Measurements from ENCODE around the gene TMEM92. TPM values are rescaled to one million over a fixed set of nuclear protein-coding genes. Genes with fewer than 3 reads are reported as not detected.

The TMEM92 gene
- total RNA-seq, 1 experiment from 2014 or later, result 0.44 TPM

DNA sequence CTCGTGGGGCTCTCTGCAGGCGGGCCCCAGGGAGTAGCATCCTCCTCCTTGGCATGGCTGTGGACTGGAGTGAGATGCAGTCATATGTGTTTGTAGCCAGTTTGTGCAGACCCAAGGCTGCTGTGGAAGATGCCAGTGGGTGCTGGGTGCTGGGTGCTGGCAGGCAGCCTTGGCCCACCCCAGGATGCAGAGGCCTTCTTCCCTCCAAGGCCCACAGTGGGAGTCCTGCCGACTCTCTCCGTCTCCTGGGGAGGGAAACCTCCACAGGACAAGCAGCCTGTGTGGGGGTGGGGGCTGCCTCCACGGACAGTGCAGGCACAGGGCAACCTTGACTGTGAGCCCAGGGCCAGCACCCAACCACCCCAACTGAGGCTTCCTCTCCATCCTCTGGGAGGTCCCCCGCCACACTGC lies 13.8 kb upstream of the TMEM92 start:
- in situ Hi-C loops (cut with HindIII; ENCODE audit: low pct_unique_long_range_greater_than_20kb, low sequenced_read_pairs), result loop anchor here (10.0 kb wide), 1 partner anchor 56 kb away; the partner anchor contains the start of gene COL1A1
- DNase-seq (ENCODE audit: low read depth), result no peak

DNA sequence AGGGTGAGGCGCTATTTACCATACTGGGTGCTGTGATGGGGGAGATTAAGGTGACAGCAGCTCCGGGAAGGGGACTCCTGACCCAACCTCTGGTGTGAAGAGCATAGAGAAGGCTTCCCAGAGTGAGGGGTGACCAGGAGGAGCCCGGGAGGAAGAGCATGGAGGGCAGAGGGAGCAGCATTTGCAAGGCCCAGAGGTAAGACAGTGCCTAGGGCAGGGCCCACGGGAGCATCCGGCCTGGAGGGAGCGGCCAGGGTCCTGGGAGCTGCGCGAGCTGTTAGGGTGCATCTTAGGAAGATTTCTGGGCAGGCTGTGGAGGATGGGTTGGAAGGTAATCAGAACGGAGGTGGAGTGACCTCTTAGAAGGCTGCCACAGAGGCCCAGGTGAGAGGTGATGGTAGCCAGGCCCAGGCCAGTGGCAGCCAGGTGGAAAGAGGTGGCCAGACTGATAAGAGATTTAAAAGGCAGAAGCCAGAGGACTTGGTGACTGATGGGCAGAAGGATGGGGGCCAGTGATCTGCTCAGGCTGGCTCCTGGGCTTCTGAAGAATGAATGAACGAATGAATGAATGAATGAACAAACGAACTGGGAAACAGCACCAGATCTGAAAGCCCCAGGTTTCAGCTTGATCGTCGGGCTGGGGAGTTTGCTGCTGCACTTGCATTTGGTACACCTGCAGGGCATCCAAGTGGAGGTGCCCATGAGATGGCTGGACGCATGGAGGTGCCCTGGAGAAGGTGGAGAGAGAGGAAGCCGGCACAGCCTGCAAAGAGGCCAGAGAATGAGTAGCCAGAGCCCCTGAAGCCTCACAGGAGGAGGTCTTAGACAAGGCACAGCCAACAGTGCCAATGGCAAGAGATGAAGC lies 13.0 kb upstream of the TMEM92 start:
- in situ Hi-C loops (cut with HindIII; ENCODE audit: low pct_unique_long_range_greater_than_20kb, low sequenced_read_pairs), result loop anchor here (10.0 kb wide), 1 partner anchor 56 kb away; the partner anchor contains the start of gene COL1A1
- DNase-seq (ENCODE audit: low read depth), result no peak

DNA sequence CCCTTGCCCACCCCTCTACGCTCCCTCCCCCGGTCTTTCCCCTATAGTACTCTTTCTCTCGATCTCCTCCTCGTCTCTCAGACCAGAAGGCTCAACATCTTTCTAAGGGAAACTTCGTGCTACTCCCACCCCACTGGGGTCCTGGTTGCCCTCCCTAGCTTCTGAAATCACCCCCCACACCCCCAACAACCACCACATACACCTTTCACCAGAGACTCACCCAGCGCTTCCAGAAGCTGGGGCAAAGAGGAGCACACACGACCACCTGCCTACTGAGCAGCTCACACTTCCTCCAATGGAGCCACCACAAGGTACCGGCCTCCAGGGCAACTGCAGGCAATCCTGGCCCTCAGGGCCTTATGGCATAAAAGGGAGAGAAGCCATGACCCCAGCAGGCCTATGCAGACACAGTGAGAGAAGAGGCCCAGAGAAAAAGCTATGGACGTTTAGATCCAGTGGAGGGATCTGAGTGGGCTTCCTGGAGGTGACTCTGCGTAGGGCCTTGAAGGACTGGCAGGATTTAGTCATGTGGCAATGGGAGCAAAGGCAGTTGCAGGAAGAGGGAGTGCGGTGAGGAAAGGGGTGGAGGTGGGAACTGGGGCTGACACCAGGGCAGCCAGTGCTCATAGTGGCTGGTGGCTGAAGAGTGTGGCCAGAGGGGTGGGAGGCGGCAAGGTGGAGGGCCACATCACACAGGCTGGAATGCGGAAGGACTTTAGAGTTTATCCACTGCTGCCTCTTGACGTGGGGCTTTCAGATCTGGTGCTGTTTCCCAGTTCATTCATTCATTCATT lies 12.1 kb upstream of the TMEM92 start:
- DNase-seq (ENCODE audit: low read depth), result no peak
- in situ Hi-C loops (cut with HindIII; ENCODE audit: low pct_unique_long_range_greater_than_20kb, low sequenced_read_pairs), result loop anchor here (10.0 kb wide), 1 partner anchor 57 kb away; the partner anchor contains the start of gene COL1A1

DNA sequence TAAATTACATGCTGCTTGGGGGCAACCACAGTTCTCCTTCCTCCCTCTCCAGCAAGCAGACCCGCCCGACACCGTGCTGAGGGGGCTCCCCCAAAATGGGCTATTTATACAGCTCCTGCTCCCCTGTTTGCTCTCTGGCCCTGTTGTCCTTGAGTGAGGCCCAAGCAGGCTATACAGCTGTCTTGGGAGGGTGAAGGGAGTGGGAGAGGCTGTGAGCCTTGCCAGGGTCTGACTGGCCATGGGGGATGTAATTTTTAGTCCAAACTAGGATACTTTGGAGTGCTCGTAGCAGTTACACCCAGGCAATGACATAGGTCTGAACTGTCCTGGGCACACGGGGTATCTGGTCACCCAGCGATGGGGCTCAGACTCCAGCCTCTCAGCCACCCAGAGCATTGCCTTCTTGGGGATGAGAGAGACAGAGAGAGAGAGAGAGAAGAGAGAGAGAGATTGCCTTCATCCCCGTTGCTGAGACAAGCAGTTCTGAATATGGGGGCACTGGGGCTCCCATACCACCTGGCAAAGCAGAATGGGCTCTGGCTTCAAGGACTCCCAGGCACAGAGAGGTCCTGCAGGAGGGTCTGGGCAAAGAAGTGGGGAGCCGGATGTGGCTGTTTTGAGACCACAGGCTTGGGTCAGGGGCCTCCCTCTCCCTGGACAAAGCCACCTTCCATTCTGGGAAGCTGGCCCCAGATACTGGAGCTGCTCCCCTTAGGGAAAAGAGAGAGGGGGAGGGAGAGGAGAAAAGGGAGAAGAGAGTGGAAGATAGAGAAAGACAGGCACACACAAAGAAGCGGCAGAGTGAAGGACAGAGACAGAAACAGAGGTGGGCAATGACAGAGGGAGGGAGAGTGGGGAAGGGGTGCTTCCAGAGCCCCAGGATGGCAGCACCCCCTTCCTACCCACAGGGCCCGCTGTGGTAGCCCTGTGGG lies 10.7 kb upstream of the TMEM92 start:
- in situ Hi-C loops (cut with HindIII; ENCODE audit: low pct_unique_long_range_greater_than_20kb, low sequenced_read_pairs), result loop anchor here (10.0 kb wide), 1 partner anchor 59 kb away; the partner anchor contains the start of gene COL1A1
- DNase-seq (ENCODE audit: low read depth), result no peak

DNA sequence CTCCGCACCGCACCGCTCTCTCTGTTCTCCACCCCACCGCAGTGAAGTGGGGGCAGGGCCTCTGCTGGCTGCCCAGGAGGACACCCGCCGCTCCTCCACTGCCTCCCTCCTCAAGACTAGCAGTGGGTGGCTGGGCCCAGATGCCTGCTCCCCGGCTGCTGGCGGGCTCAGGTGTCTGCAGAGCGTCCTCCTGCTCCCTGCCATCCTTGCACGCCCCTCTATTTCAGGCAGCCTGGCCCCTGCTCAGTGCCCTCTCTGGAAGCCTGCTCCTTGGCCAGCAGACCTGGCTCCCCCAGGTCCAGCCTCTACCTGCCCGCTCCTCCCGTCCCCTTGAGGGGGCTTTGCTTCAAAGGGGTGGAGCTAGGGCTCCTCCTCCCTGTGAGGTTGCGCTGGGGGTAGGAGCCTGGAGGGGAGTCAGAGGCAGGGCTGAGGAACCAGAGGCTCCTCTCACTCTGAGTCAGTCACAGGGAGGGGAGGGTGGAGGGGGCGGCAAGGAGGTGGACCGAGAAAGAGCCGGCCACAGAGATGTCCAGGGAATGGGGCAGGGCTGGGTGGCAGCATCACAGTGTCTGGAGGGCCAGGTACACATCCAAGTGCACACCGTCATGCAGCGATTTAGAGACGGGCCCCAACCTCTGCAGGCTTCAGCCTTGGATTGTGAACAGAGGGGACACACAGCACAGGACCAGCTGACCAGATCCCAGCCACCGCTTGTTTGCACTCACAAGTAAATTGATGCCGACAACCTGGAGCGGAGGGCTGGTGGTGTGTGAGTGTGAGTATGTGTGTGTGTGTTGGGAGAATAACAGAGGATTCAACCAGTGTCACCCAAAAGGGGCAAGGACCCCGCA lies 9.8 kb upstream of the TMEM92 start:
- in situ Hi-C loops (cut with HindIII; ENCODE audit: low pct_unique_long_range_greater_than_20kb, low sequenced_read_pairs), result loop anchor here (10.0 kb wide), 1 partner anchor 60 kb away; the partner anchor contains the start of gene COL1A1
- DNase-seq (ENCODE audit: low read depth), result no peak

DNA sequence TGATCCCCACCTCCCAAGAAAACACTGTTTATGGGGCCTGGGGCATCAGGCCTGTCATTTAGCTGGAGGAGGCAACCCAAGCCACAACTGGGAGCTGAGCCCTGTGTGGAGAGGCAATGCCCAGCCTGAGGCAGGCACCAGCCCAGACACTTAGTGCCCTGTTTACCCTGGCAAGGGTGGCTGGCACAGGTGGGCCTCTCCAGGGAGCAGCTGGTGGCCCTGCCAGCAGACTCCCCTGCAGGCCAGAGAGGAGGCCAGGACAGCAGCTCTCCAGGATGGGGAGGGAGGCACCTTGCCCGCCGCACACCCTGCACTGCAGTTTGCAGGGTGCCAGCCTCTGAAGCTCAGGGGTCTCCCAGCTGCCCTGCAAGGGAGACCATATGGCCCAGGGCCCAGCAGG lies 9.1 kb upstream of the TMEM92 start:
- DNase-seq (ENCODE audit: low read depth), result no peak
- in situ Hi-C loops (cut with HindIII; ENCODE audit: low pct_unique_long_range_greater_than_20kb, low sequenced_read_pairs), result loop anchor here (10.0 kb wide), 1 partner anchor 60 kb away; the partner anchor contains the start of gene COL1A1

DNA sequence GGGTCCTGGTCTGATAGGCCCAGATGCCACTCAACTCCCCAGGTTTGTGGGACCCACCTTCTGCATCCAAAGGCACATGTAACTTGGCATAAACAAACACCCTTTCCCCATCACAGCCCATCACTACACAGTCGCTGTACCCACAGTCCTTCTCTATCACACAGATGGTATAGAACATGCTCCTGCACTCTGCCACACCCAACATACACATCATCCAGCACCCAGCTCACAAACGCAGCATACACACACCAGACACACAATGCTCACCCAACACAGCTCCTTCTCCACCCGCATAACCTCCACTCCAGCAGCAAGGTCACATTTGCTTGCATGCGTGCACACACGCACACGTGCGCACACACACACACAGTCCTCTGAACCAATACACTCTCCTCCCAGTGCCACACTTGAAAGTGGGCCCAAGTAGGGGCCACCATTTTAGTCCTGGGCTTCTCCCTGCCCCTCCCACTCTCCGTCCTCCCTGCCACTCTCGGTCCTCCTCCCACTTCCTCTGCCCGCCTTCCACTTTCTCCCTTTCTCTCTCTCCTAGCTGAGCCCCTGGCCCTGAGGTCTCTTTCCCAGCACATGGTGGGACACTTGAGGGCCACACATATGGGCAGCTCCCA lies 8.5 kb upstream of the TMEM92 start:
- in situ Hi-C loops (cut with HindIII; ENCODE audit: low pct_unique_long_range_greater_than_20kb, low sequenced_read_pairs), result loop anchor here (10.0 kb wide), 1 partner anchor 61 kb away; the partner anchor contains the start of gene COL1A1
- no peak for DNase-seq (ENCODE audit: low read depth)

DNA sequence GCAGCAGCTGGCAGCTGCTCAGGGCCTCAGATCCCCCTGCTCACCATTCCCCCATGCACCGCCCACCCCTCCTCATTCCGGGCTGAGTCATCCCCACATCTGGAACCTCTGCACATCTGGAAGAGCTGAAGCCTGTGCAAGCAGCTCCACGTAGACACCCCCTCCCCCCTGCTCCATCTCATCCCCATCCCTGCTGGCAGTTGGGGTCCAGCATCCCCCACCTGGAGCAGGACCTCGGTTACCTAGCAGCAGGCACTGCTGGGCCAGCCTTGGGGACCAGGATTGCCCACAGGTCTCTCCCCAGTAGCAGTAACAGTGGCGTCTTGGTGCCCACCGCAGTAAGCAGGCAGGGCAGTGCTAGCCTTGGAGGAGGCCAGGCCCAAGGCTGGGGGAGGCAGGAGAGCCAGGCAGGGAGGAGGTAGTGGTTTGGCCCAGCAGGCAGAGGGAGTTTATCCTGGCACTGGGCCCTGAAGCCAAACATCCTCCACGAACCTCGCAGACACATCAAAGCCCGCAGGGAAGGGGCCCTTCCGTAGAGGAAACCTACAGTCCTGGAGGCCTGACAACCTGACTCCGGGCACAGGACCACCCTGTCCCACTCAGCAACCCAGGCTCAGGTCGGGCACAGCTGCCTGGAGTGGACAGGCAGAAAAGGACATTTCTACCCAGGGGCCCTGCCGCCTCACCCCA lies 7.7 kb upstream of the TMEM92 start:
- in situ Hi-C loops (cut with HindIII; ENCODE audit: low pct_unique_long_range_greater_than_20kb, low sequenced_read_pairs), result loop anchor here (10.0 kb wide), 1 partner anchor 62 kb away; the partner anchor contains the start of gene COL1A1
- peak; percentile 39 for DNase-seq (ENCODE audit: low read depth)

DNA sequence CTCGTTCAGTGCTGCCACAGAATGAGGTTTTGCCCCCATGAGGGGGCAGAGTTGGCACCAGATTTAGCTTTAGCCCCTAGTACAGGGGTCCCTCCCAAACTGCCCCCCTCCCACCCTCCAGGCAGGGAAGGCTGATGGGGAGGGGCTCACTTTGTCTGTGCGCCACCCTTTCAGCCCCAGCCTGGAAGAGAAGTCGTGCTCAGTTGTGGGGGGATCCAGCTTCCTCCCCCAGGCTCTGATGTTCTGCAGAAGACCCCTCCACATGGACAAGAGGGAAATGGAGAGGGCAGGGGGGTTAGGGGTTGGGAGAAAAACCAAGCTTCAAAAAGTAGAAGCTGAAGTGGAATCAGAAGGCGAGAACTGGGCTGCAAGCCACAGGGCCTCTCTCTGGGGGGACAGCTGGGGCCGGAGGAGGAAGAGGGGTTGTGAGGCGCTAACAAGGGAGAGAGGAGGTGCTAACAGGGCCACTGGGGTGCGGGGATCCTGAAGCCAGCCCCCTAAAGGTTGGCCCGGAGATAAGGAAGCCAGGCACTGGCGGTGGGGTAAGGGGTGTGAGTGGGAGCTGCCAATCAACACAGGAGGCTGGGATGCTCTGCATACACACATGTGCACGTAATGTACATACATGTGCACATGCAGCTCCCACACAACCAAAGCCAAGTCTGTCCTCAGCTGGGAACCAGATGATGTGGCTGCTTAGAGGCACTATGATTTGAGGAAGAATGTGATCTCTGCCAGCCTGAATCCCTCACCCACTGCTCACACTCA lies 7.0 kb upstream of the TMEM92 start:
- in situ Hi-C loops (cut with HindIII; ENCODE audit: low pct_unique_long_range_greater_than_20kb, low sequenced_read_pairs), result loop anchor here (10.0 kb wide), 1 partner anchor 62 kb away; the partner anchor contains the start of gene COL1A1
- DNase-seq (ENCODE audit: low read depth), result no peak

DNA sequence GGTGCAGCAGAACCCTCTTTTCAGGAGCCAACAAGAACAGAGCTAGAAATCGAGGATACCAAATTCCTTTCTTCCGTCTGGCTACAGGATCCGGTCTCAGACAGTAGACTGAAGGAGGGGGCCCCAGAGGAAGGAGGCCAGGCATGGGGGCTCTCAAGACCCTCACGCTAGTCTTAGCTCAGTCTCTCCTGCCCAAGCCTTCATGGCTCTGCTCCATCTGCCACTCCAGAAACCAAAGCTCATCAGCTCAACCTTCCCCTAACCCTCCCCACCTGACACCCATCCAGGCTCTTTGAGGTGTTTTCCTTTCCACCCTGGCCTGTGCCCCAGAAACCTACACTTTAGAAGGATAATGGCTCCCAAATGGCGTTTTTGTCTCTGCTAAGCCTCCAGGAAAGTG lies 6.2 kb upstream of the TMEM92 start:
- in situ Hi-C loops (cut with HindIII; ENCODE audit: low pct_unique_long_range_greater_than_20kb, low sequenced_read_pairs), result loop anchor here (10.0 kb wide), 1 partner anchor 63 kb away; the partner anchor contains the start of gene COL1A1
- no peak for DNase-seq (ENCODE audit: low read depth)

DNA sequence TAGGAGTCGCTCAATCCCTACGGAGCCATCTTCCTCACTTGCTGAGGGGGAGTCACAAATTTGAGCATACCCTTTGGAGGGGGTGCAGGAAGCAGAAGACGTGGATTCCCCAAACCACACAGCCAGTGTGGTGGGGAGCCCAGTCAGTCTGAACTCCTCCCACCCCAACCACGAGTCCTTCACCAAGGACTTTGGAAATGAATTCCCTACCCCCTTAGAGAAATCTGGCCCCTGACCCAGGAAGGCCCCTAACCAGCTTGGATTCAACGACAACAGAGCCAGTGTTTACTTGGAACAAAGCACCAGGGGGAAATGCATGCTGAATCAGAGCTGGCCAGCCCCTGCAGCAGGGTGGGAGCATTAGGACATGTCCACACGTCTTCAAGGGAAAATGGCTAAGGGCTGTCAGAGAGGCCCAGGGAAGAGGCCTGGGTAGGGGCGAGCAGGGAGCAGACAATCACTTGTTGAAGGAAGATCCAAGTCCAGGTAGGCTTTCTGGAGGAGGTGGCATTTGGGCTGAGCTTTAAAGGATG lies 5.5 kb upstream of the TMEM92 start:
- in situ Hi-C loops (cut with HindIII; ENCODE audit: low pct_unique_long_range_greater_than_20kb, low sequenced_read_pairs), result loop anchor here (10.0 kb wide), 1 partner anchor 64 kb away; the partner anchor contains the start of gene COL1A1
- no peak for DNase-seq (ENCODE audit: low read depth)

DNA sequence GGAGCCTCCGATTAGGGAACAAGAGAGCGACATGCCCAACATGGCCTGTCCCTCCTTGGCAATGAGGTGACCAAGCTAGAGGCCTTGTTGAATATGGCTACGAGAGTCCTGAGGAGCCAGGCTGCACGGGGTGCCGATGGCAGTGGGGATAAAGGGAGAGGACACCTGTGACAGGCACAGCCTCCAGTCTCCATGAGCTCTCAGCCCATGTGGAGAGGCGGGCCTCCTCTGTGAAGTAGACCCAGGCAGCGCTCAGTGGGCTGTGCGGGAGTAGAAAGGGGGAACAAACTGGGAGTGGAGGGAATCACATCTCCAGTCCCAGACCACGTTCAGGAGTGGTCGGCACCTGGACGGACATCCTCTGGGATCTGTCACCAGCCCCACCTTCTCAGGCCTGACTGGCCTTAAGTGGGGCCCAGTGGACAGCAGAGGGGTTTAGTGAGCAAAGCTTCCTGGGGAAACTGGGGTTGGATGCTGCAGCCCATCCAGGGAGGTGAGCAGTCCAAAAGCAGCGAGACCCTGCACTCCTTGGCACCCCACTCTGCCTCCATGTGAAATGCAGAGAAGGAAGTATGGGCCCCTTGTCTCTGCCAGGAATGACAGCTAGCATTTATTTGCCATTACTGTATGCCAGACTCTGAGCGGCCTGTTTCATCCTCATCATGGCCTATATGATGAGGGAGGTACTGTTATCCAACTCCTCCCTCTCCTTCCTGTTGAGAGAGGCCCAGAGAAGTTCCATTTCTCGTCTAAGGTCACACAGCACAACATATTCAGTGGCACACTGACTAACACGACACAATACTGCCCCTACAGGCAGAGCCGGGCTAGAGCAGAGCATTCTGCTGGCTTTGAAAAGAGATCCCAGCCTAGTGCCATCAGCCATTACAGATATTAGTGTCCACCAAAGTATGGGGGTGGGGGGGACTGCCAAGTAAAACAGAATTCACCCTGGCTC lies 4.5 kb upstream of the TMEM92 start:
- in situ Hi-C loops (cut with HindIII; ENCODE audit: low pct_unique_long_range_greater_than_20kb, low sequenced_read_pairs), result loop anchor here (10.0 kb wide), 1 partner anchor 65 kb away; the partner anchor contains the start of gene COL1A1

DNA sequence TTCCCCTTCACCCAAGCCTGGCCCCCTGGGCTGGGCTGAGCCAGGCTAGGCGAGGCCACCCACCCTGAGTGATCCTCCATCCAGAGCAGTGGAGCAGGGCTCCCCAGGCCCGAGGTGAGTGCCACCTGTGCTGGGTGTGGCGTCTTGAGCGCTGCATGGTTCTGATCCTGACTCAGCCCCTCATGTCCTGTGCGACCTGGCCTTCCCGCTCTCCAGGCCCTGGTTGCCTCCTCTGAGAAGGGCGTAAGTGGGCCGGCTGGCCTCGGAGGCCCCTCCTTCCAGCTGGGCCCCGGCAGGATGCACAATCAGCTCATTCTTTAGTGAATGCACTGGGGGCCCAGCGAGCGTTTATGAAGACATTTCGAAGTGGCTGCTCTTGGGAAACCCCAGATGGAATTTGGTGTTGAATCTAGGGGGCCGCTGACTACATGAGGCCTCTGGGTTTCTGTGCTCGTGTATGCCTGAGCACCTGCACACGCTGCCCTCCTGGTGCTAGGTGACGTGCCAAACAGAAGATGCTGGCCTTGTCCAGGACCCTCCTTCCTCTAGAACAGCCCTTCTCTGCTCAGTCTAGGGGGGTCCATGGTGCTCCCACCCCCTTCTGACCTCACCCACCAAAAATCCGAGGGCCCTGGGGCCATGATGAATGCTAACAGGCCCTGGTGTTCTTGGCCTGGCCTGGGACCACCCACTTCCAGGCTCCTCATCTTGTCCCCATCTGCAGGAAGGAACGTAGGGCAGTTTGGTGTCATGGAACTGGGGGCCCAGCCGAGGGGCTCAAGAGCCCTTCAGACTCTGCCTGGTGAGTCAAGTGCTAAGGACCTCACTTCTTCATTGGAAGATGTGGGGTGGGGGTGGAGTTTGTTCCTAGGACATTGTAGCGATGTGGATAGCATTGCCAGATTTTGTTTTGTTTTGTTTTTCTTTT lies 3.6 kb upstream of the TMEM92 start:
- in situ Hi-C loops (cut with HindIII; ENCODE audit: low pct_unique_long_range_greater_than_20kb, low sequenced_read_pairs), result no loop called here
- DNase-seq (ENCODE audit: low read depth), result no peak

More for the DNA sequence above, 4.5 kb upstream of the TMEM92 start:
- DNase-seq (ENCODE audit: low read depth), result peak; percentile 44
